Type B pancreatic cell (in vitro differentiated cells): Measurements from ENCODE around the gene TSPAN1. TPM values are rescaled to one million over a fixed set of nuclear protein-coding genes. Genes with fewer than 3 reads are reported as not detected.
A peak's percentile ranks its signal among the peaks of the same experiment; 100 is the strongest.

Experiments
- DNase-seq: peaks from one replicate; pipeline ENCODE4 v3.0.0; 2021; ENCODE audit warnings: mixed read lengths; ENCODE audit not compliant: unreplicated experiment; ENCODE audit errors: extremely low spot score
- H3K27ac Mint-ChIP-seq: 2 replicates; pipeline ENCODE4 v1.8.0; 2021; ENCODE audit warnings: mild to moderate bottlenecking, mixed read lengths
- H3K27me3 Mint-ChIP-seq: 2 replicates; pipeline ENCODE4 v1.8.0; 2021; ENCODE audit warnings: mixed read lengths
- H3K36me3 Mint-ChIP-seq: 2 replicates; pipeline ENCODE4 v1.8.0; 2021; ENCODE audit warnings: mixed read lengths
- H3K4me1 Mint-ChIP-seq: one replicate; pipeline ENCODE4 v1.8.0; 2021; ENCODE audit warnings: mixed read lengths; ENCODE audit not compliant: unreplicated experiment
- H3K4me3 Mint-ChIP-seq: 2 replicates; pipeline ENCODE4 v1.8.0; 2021; ENCODE audit warnings: mild to moderate bottlenecking, mixed read lengths
- H3K9me3 Mint-ChIP-seq: 2 replicates; pipeline ENCODE4 v1.8.0; 2021; ENCODE audit warnings: mixed read lengths
- total RNA-seq: library from RNA; stranded (reverse); gene quantifications from 2 replicates; pipeline ENCODE4 v1.2.1, GENCODE V29; 2021; ENCODE audit warnings: low replicate concordance
- TF ChIP-seq, protein P1 (sequence below): fragments of 200-600 bp; sonication (generic); conservative IDR thresholded peaks from 2 replicates; pipeline ENCODE4 v1.5.0; 2021; ENCODE audit warnings: antibody characterized with exemption, mild to moderate bottlenecking

The TSPAN1 gene
- total RNA-seq, 1 donor from 2014 or later, result 27.6 TPM

DNA sequence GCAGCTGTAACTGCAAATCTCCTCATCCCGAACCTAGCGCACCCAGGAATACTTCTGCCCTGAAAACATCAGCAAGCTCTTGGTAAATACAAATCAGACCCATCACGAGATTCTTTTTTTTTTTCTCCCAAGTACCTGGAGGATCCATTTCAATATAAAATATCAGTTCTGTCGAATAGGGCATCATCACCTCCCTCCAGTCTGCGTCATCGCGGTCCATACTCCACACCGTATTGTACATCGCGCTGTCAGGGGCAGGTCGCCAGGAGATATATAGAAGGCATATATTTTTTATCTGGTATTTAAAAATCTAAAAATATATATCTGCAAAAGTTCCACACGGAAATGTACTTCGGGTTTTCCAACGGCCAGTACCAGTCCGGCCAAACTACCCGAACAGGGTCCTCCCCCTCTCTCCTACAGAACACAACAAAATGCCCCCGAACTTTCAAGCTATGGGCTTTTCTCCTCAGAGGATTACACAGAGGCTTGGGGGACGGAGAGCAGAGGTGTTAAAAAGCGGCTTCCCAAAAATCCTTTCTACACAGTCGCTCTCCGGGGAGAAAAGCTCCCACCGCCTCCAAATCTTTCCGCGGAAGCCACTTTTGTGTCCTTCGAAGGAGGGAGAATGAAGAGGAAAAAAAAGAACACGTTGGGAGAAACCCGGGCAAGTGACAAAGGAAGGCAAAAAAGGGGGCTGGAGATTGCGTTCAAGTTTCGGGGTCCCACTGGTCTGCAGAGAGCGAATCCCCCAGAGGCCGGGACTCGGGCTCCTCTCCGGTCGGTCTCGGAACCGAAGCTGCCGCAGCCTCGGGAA lies 43.0 kb upstream of the TSPAN1 start:
- peaks cover 6% of the 10 kb centered on the region for H3K36me3 Mint-ChIP-seq
- H3K27ac Mint-ChIP-seq, result peak overlapping the region; percentile 100
- peak overlapping the region; percentile 99 for H3K4me3 Mint-ChIP-seq
- no peaks in the 10 kb centered on the region for H3K9me3 Mint-ChIP-seq
- peaks cover 5% of the 10 kb centered on the region for H3K27me3 Mint-ChIP-seq
- H3K4me1 Mint-ChIP-seq, result peaks cover 35% of the 10 kb centered on the region
- TF ChIP-seq, protein P1, sequence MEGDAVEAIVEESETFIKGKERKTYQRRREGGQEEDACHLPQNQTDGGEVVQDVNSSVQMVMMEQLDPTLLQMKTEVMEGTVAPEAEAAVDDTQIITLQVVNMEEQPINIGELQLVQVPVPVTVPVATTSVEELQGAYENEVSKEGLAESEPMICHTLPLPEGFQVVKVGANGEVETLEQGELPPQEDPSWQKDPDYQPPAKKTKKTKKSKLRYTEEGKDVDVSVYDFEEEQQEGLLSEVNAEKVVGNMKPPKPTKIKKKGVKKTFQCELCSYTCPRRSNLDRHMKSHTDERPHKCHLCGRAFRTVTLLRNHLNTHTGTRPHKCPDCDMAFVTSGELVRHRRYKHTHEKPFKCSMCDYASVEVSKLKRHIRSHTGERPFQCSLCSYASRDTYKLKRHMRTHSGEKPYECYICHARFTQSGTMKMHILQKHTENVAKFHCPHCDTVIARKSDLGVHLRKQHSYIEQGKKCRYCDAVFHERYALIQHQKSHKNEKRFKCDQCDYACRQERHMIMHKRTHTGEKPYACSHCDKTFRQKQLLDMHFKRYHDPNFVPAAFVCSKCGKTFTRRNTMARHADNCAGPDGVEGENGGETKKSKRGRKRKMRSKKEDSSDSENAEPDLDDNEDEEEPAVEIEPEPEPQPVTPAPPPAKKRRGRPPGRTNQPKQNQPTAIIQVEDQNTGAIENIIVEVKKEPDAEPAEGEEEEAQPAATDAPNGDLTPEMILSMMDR, result no peak
- DNase-seq, result no peak

DNA sequence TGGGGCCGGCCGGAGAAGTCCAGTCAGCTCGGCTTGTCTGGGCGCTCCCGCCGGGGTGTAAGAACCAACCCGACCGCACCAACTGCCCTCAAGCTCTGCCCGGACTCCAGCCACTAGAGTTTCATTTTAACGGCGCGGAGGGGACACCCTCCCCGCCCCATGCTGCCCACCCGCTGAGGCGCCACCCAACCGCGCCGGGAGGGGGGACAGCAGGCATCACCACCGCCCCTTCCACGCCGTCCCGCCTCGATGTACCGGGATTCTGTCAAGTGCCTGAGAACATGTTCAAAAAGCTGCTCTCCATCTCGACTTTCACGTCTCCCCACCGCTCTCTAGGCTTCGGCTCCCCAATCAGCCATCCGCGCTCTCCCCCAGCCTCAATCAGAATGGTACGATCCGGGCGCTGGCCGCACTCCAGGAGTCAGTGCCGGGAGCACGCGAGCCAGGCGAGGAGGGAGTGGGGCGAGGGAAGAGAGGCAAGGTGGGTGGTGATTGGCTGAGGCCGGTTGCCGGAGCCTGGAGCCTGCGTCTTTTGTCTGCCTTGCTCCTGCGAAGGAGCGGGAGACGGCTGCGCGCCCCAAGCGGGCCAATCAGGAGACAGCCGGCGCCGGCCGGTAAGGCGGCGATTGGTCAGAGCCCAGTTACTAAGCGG lies 42.2 kb upstream of the TSPAN1 start, which contains the start of gene PIK3R3:
Gene PIK3R3, minus strand, starts transcription at position 101 of the 652 bp plus-strand sequence. CDS start 677 bp downstream, outside the sequence.
- Mint-ChIP-seq H3K4me3 (peak within 1 kb of the TSS; percentile 99), H3K4me1 (peaks cover 37% of the 10 kb centered on the region), H3K27me3 (peaks cover 5% of the 10 kb centered on the region), H3K27ac (peak within 1 kb of the TSS; percentile 100), H3K9me3 (no peaks in the 10 kb centered on the region), H3K36me3 (peaks cover 4% of the 10 kb centered on the region)
- DNase-seq, result peak; percentile 99
- TF ChIP-seq, protein P1, result no peak

DNA sequence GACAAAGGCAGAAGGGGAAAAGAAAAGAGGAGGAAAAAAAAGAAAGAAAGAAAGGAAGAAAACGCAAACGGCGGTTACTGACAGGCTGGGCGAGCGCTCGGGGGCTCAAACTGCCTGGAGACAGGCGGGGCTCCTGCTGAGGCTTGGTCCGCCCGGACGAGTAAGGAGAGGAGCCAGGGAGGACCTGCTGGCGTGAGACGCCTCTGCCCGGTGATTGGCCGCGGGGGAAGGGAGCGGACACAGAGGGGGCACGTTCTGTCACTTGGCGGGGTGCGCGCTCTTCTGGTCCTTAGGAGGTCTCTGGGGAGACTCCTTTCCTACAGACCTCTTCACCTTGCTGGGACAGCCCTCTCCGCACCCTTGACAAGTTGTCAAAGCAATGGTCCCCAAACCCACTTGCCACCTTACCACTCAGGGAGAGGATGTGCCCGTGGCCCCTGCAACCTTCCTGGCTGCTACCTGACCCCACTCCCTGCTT lies 41.7 kb upstream of the TSPAN1 start:
- Mint-ChIP-seq H3K27me3 (peaks cover 5% of the 10 kb centered on the region), H3K4me3 (peak overlapping the region; percentile 99), H3K4me1 (peaks cover 36% of the 10 kb centered on the region), H3K9me3 (no peaks in the 10 kb centered on the region), H3K36me3 (no peaks in the 10 kb centered on the region), H3K27ac (peak overlapping the region; percentile 100)
- no peak for DNase-seq
- TF ChIP-seq, protein P1, result no peak

DNA sequence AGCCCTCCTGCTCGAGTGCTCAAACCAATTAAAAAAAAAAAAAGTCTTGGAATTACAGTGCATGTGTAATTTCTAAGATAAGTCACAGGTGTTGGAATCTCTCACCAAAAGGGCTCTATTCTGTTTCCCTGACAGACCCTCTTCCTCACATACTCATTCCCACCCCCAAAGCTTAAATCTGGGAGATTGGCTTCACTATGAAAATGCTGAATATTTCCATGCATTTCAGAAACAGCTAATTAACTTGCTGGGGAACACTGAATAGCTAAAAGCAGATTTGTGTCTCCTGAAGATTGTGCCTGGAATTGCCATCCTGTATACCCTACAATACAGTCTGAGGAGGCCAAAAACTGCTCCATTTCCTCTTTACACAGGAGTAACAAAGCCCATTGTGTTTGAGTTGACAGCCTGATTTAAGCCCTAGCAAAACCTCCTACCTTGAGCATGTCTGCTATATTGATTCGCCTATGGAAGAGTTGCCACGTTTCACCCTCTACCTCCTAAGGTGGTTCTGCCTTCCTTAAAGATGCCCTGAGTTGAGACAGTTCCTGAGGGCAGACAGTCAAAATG lies 41.0 kb upstream of the TSPAN1 start:
- Mint-ChIP-seq H3K9me3 (no peaks in the 10 kb centered on the region), H3K4me3 (peak overlapping the region; percentile 99), H3K36me3 (no peaks in the 10 kb centered on the region), H3K27ac (peak overlapping the region; percentile 100), H3K4me1 (peaks cover 36% of the 10 kb centered on the region), H3K27me3 (peaks cover 5% of the 10 kb centered on the region)
- no peak for DNase-seq
- TF ChIP-seq, protein P1, result no peak

DNA sequence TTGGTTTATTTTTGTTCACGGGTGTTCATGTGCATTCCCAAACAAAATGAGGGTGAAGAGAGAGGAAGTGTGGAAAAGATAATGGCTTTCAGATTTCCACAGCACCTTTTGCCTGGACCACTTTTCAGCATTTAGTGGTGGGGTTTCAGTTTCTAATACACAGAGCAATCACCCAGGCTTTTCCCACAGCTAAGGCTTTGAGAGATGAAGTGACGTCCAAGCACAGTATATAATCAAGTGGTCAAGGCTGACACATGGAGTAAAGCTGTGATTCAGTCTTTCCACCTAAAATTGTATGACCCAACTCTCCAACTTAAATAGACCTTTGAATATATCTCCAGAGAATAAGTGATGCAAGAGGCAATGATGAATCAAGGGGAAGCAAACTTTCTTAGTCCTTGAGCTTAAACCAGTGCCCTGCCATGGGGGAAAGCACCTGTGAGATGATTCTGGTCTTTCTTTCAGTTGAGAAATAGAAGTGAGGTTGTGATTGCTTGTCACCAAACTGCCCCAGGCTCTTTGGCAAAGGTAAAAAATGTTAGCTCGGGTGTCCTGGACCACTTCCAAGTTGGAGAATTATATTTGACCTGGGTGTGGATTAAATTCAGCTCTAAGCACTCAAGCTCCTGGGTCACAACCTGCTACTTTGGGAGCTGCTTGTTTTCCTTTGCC lies 40.1 kb upstream of the TSPAN1 start:
- Mint-ChIP-seq H3K27ac (peak overlapping the region; percentile 100), H3K4me3 (no peak overlapping the region), H3K9me3 (no peaks in the 10 kb centered on the region), H3K4me1 (peaks cover 36% of the 10 kb centered on the region), H3K27me3 (peaks cover 5% of the 10 kb centered on the region), H3K36me3 (no peaks in the 10 kb centered on the region)
- TF ChIP-seq, protein P1, result no peak
- DNase-seq, result no peak
